Smooth muscle cell (in vitro differentiated cells): ENCODE data around the gene BMPER. TPM values are rescaled to one million over a fixed set of nuclear protein-coding genes. Genes with fewer than 3 reads are reported as not detected.
"Not testable (repeated sequence)": the region's sequence is repeated elsewhere in the genome, so short reads cannot be mapped to it uniquely, and the experiment has no call there.

Source experiments
- DNase-seq: peaks from one replicate; lab custom pipeline; 2025; ENCODE audit not compliant: unreplicated experiment; lab: John Stamatoyannopoulos, UW
- H2AFZ ChIP-seq: fragments of 200-600 bp; sonication (generic); 2 replicates; pipeline ENCODE4 v1.6.0; 2016; ENCODE audit warnings: antibody characterized with exemption, low read depth, mild to moderate bottlenecking
- H3F3A ChIP-seq: fragments of 200-600 bp; sonication (generic); 2 replicates; pipeline ENCODE4 v1.6.0; 2017; ENCODE audit warnings: antibody characterized with exemption, low read depth
- H3K27ac ChIP-seq: fragments of 200-600 bp; sonication (generic); 2 replicates; pipeline ENCODE4 v1.5.1; 2016; ENCODE audit warnings: low read depth, mild to moderate bottlenecking
- H3K27me3 ChIP-seq: fragments of 200-600 bp; sonication (generic); 2 replicates; pipeline ENCODE4 v1.6.1; 2016; ENCODE audit warnings: low read depth, mild to moderate bottlenecking
- H3K36me3 ChIP-seq: fragments of 200-600 bp; sonication (generic); 2 replicates; pipeline ENCODE4 v1.5.1; 2016; ENCODE audit warnings: low read depth
- H3K4me1 ChIP-seq: fragments of 200-600 bp; sonication (generic); 2 replicates; pipeline ENCODE4 v1.5.1; 2016; ENCODE audit warnings: low read depth
- H3K4me2 ChIP-seq: fragments of 200-600 bp; sonication (generic); 2 replicates; pipeline ENCODE4 v1.6.0; 2016; ENCODE audit warnings: mild to moderate bottlenecking
- H3K4me3 ChIP-seq: fragments of 200-600 bp; sonication (generic); 2 replicates; pipeline ENCODE4 v1.5.1; 2016; ENCODE audit warnings: mild to moderate bottlenecking
- H3K79me2 ChIP-seq: fragments of 200-600 bp; sonication (generic); 2 replicates; pipeline ENCODE4 v1.6.0; 2016; ENCODE audit warnings: low read depth, mild to moderate bottlenecking
- H3K9ac ChIP-seq: fragments of 200-600 bp; sonication (generic); 2 replicates; pipeline ENCODE4 v1.6.0; 2016; ENCODE audit warnings: low read depth
- H3K9me3 ChIP-seq: fragments of 200-600 bp; sonication (generic); replicated peaks from 2 replicates; pipeline ENCODE4 v1.5.1; 2016; ENCODE audit warnings: low read depth
- H4K20me1 ChIP-seq: fragments of 200-600 bp; sonication (generic); 2 replicates; pipeline ENCODE4 v1.6.0; 2016; ENCODE audit warnings: low read depth
- WGBS: methylation state at CpG from one replicate; pipeline ENCODE4 v1.1.7; 2016; ENCODE audit warnings: low lambda C conversion rate; 5-methylcytosine and 5-hydroxymethylcytosine counted together
- polyA plus RNA-seq: library from polyadenylated mRNA; unstranded; fragments of >200 nt; fragmentation: Nextera tagmentation; extraction: Ambion mirVana; gene quantifications from 2 replicates; pipeline ENCODE4 v1.2.1, GENCODE V29; 2016
- total RNA-seq: library from RNA; depleted of rRNA; stranded (reverse); fragments of >200 nt; gene quantifications from 2 replicates; pipeline ENCODE4 v1.2.3, GENCODE V29; 2014
- TF ChIP-seq, protein P1 (sequence below): fragments of 200-600 bp; sonication (generic); IDR thresholded peaks from 2 replicates; pipeline ENCODE4 v1.5.1; 2017; ENCODE audit warnings: borderline replicate concordance, mild to moderate bottlenecking, antibody characterized with exemption; ENCODE audit not compliant: insufficient read depth, poor library complexity, severe bottlenecking

BMPER gene
- total and polyA plus RNA-seq, 2 experiments from 2014 or later: 3.0 to 21.9 TPM

DNA sequence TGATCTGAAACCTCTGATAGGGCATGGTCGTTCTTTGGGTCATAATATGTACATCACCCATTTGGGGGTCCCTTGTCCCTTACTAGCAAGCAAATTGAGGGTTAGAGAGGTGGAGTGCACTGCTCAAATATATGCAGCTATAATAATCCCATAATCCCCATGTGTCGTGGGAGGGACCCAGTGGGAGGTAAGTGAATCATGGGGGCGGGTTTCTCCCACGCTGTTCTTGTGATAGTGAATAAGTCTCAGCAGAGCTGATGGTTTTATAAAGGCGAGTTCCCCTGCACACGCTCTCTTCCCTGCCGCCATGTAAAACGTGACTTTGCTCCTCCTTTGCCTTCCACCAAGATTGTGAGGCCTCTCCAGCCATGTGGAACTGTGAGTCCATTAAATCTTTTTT is 262.7 kb downstream of the BMPER start:
- Histone ChIP-seq H3K4me1 (no peaks in the 10 kb centered on the region), H3K9ac (no peak overlapping the region), H3K36me3 (no peaks in the 10 kb centered on the region), H3F3A (no peaks in the 10 kb centered on the region), H3K27me3 (no peaks in the 10 kb centered on the region), H4K20me1 (no peaks in the 10 kb centered on the region), H3K79me2 (no peaks in the 10 kb centered on the region), H3K4me3 (no peak overlapping the region), H3K27ac (no peak overlapping the region), H3K9me3 (no peaks in the 10 kb centered on the region), H3K4me2 (no peak overlapping the region), H2AFZ (no peak overlapping the region)
- WGBS: 86% methylated on average over 8 of the region's 8 CpGs
- DNase-seq: no peak
- TF ChIP-seq, protein P1, sequence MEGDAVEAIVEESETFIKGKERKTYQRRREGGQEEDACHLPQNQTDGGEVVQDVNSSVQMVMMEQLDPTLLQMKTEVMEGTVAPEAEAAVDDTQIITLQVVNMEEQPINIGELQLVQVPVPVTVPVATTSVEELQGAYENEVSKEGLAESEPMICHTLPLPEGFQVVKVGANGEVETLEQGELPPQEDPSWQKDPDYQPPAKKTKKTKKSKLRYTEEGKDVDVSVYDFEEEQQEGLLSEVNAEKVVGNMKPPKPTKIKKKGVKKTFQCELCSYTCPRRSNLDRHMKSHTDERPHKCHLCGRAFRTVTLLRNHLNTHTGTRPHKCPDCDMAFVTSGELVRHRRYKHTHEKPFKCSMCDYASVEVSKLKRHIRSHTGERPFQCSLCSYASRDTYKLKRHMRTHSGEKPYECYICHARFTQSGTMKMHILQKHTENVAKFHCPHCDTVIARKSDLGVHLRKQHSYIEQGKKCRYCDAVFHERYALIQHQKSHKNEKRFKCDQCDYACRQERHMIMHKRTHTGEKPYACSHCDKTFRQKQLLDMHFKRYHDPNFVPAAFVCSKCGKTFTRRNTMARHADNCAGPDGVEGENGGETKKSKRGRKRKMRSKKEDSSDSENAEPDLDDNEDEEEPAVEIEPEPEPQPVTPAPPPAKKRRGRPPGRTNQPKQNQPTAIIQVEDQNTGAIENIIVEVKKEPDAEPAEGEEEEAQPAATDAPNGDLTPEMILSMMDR: no peak

DNA sequence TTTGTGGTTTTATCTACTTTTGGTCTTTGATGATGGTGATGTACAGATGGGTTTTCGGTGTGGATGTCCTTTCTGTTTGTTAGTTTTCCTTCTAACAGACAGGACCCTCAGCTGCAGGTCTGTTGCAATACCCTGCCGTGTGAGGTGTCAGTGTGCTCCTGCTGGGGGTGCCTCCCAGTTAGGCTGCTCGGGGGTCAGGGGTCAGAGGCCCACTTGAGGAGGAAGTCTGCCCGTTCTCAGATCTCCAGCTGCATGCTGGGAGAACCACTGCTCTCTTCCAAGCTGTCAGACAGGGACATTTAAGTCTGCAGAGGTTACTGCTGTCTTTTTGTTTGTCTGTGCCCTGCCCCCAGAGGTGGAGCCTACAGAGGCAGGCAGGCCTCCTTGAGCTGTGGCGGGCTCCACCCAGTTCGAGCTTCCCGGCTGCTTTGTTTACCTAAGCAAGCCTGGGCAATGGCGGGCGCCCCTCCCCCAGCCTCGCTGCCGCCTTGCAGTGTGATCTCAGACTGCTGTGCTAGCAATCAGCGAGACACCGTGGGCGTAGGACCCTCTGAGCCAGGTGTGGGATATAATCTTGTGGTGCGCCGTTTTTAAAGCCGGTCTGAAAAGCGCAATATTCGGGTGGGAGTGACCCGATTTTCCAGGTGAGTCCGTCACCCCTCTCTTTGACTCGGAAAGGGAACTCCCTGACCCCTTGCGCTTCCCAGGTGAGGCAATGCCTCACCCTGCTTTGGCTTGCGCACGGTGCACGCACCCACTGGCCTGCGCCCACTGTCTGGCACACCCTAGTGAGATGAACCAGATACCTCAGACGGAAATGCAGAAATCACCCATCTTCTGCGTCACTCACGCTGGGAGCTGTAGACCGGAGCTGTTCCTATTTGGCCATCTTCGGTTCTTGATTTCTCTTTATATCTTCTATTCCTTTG is 269.6 kb downstream of the BMPER start:
- Histone ChIP-seq H2AFZ (peak overlapping the region; percentile 30), H3K4me3 (peak overlapping the region; percentile 49)
- not testable (repeated sequence) for H3K27ac ChIP-seq

DNA sequence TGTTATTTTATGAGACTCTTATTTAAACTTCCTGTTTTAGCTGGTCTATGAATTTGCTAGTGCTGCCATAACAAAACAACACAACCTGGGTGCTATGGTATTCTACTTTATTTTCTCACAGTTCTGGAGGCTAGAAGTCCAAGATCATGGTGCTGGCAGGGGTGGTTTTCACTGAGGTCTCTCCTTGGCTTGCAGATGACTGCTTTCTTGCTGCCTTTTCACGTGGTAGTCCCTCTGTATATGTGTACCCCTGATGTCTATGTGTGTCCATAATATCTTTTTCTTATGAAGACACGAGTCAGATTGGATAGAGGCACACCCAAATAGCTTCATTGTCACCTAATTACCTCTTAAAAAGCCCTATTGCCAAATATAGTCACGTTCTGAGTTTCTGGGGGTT is 270.5 kb downstream of the BMPER start:
- H3K9ac ChIP-seq: no peak overlapping the region
- H3K4me1 ChIP-seq: no peaks in the 10 kb centered on the region
- no peaks in the 10 kb centered on the region for H3F3A ChIP-seq
- H3K27ac ChIP-seq: no peak overlapping the region
- peak overlapping the region; percentile 18 for H2AFZ ChIP-seq
- H4K20me1 ChIP-seq: no peaks in the 10 kb centered on the region
- H3K27me3 ChIP-seq: no peaks in the 10 kb centered on the region
- peak overlapping the region; percentile 49 for H3K4me3 ChIP-seq
- DNase-seq: no peak
- H3K79me2 ChIP-seq: no peaks in the 10 kb centered on the region
- no peaks in the 10 kb centered on the region for H3K9me3 ChIP-seq
- TF ChIP-seq, protein P1: no peak
- no peaks in the 10 kb centered on the region for H3K36me3 ChIP-seq
- H3K4me2 ChIP-seq: peak overlapping the region; percentile 70
- whole genome bisulfite sequencing: 78% methylated on average over 3 of the region's 3 CpGs

More for the DNA sequence above, 269.6 kb downstream of the BMPER start:
- H4K20me1 ChIP-seq, H3K36me3 ChIP-seq, DNase-seq, H3K9me3 ChIP-seq, H3F3A ChIP-seq, H3K79me2 ChIP-seq, H3K27me3 ChIP-seq, H3K4me1 ChIP-seq: not testable (repeated sequence)
- peak overlapping the region; percentile 70 for H3K4me2 ChIP-seq
- H3K9ac ChIP-seq: peak overlapping the region; percentile 1
- WGBS: 46% methylated on average over 30 of the region's 32 CpGs

DNA sequence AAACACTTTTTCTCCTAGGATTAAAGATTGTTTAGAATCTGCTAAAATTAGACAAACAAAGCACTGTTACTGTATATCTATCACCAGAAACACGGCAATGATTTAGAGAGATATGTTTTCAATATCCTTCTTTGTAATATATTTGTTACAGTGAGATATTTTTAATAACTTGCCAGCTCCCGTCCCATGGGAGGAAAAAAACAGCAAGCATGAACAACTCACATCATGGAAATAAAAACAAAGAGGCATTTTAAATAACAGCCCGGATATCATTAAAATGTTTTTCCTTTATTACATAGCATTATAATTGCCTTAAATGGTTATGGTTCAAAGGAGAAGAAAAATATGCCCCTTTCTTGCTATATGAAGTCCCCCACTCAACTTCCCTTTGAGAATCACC is 272.1 kb downstream of the BMPER start:
- TF ChIP-seq, protein P1: no peak
- no peak overlapping the region for H3K4me2 ChIP-seq
- H3K4me3 ChIP-seq: no peak overlapping the region
- no peaks in the 10 kb centered on the region for H3K4me1 ChIP-seq
- no peaks in the 10 kb centered on the region for H3F3A ChIP-seq
- H3K27me3 ChIP-seq: no peaks in the 10 kb centered on the region
- H3K27ac ChIP-seq: no peak overlapping the region
- H4K20me1 ChIP-seq: no peaks in the 10 kb centered on the region
- no peak overlapping the region for H2AFZ ChIP-seq
- H3K79me2 ChIP-seq: no peaks in the 10 kb centered on the region
- H3K36me3 ChIP-seq: no peaks in the 10 kb centered on the region
- no peak overlapping the region for H3K9ac ChIP-seq
- H3K9me3 ChIP-seq: no peaks in the 10 kb centered on the region
- WGBS: 92% methylated on average over 3 of the region's 3 CpGs
- no peak for DNase-seq
